ENCODE results near the gene APOA1.

Gene APOA1

DNA sequence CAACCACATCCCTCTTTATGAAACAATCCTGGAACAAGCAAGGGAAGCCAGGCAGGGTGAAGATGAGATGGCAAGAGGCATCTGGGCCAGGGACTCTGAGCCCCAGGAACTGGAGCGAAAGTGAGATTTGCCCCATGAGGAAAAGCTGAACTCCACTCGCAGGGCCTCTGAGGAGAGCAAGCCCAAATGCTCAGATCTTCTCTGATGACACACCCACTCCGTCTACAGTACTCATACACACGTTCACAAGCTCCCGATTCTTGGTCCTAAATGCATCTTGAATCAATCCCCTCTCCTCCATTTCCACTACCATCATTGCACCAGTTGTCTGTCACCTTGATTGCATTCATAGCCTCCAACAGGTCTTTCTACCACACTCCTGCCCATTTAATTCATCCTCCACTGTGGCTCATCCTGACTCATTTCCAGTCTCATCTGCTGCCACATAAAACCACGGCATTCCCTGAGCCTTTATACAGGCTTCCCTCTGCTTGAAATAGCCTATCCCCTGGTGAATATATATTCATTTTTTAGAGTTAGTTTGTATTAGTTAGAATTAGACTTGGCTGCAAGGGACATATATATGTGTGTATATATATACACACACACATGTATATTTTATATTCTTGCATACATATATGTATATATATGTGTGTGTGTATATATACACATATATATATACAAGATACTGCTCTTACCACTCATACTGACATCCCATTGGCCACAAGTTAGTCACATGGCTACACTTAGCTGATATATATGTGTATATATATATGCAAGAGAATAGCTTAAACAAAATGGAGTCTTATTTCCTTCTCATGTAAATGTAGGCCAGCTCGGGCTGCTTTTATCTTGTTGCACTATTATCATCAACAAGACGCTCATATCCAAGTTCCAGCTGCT is 44.3 kb downstream of the APOA1 start:
- no peak overlapping the region for H3K4me3 ChIP-seq (ENCODE audit: low read depth, low read length)
- no peak for DNase-seq

DNA sequence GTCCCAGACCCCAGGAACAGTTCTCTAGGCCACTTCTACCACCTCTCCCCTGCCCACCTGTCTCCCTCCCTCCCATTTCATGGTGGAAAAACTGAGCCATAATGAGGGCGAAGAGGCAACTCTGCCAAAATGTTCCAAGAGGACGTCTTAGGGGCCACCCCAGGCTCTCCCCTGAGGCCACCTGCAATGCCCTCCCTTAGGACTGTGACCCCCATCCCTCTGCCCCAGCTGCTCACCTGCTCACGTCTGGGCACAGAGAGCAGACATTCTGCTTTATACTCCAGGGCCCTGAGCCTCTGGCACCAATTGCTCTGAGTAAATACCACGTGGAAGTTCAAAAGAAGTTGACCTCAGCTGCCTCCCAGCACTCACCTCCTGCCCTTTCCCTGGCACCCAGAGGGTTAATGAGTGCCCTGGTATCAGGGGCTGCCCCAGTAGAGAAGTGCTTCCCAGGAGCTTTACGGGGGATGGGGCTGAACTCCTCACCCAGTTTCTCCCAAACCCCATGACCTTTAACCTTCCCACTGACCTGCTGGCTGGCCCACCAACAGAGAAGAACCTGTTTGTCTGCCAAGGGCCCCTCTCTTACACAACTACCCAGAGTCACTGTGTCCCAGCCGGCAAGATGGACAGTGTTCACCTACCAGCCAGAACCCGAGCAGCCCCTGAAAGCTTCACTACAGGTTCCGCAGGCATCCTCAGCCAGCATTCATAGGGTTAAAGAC is 45.1 kb downstream of the APOA1 start:
- Histone ChIP-seq H3K36me3 (no peaks in the 10 kb centered on the region), H3K4me1 (no peaks in the 10 kb centered on the region), H3K4me3 (ENCODE audit: low read depth, low read length) (no peak overlapping the region), H3K9me3 (no peaks in the 10 kb centered on the region), H3K27me3 (no peaks in the 10 kb centered on the region)
- DNase-seq = no peak
- no peak for TF ChIP-seq CTCF (IDR thresholded peaks at IDR 0.05; ENCODE audit: low read depth, low read length)

More for the DNA sequence above, 44.3 kb downstream of the APOA1 start:
- TF ChIP-seq CTCF (IDR thresholded peaks at IDR 0.05; ENCODE audit: low read depth, low read length) = no peak
- no peaks in the 10 kb centered on the region for H3K9me3 ChIP-seq
- no peaks in the 10 kb centered on the region for H3K36me3 ChIP-seq
- H3K27me3 ChIP-seq = no peaks in the 10 kb centered on the region
- peaks cover 3% of the 10 kb centered on the region; the same call in 1 of the 2 replicates for H3K4me1 ChIP-seq

GRCh38 chr11:116791813-116792143 is 45.6 kb downstream of the APOA1 start, which contains the start of gene APOA5:
Gene APOA5 (minus strand): TSS chr11:116791879. CDS start chr11:116791860, 19 bp downstream.
- H3K36me3 ChIP-seq = no peaks in the 10 kb centered on the region
- H3K4me3 ChIP-seq (ENCODE audit: low read depth, low read length) = no peak within 1 kb of the TSS
- no peaks in the 10 kb centered on the region for H3K4me1 ChIP-seq
- TF ChIP-seq CTCF (IDR thresholded peaks at IDR 0.05; ENCODE audit: low read depth, low read length) = no peak
- no peaks in the 10 kb centered on the region for H3K9me3 ChIP-seq
- H3K27me3 ChIP-seq = no peaks in the 10 kb centered on the region
- no peak for DNase-seq

DNA sequence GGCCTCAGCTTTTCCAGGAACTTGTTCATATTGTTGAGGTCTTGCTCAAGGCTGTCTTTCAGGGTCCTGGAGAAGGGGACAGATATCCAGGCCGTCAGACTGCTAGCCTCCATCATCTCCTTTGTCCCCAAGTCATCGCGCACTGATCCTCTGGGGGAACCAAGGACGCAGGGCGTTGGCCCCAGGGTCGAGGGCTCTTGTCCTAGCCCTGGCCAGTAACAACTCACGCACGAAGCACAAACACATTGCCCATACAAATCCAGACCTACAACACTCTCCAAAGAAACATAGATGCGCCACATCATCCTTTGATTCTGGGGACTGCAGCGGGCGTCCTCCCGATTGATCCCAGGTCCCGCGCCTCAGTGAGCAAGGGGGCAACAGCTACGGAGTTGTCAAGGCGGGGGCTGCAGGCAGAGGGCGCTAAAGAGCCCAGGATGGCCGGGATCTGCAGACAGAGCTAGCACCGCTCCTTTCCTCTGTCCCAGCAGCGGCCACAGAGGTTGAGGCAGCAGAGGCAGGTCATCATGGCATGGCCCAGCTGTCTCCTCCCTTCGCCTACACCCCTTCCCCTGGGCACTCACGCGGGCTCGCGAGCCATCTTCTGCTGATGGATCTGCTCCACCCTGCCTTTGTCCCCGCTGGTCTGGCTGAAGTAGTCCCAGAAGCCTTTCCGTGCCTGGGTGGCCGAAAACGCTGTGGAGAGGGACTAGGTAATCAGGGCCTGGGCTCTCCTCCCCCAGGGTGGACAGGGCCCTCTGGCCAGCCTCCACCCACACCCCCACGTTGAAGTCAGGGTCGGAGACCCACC is 46.2 kb downstream of the APOA1 start:
- H3K27me3 ChIP-seq = no peaks in the 10 kb centered on the region
- no peak overlapping the region for H3K4me3 ChIP-seq (ENCODE audit: low read depth, low read length)
- H3K36me3 ChIP-seq = peaks cover 2% of the 10 kb centered on the region; the same call in 1 of the 2 replicates
- peak; percentile 91 for TF ChIP-seq CTCF (IDR thresholded peaks at IDR 0.05; ENCODE audit: low read depth, low read length)
- peak; percentile 87 for DNase-seq
- H3K4me1 ChIP-seq = no peaks in the 10 kb centered on the region
- H3K9me3 ChIP-seq = no peaks in the 10 kb centered on the region

GRCh38 chr11:116790167-116791001 is 47.0 kb downstream of the APOA1 start:
- H3K9me3 ChIP-seq = no peaks in the 10 kb centered on the region
- no peaks in the 10 kb centered on the region for H3K27me3 ChIP-seq
- no peaks in the 10 kb centered on the region for H3K4me1 ChIP-seq
- TF ChIP-seq CTCF (IDR thresholded peaks at IDR 0.05; ENCODE audit: low read depth, low read length) = no peak
- peaks cover 10% of the 10 kb centered on the region for H3K36me3 ChIP-seq
- no peak for DNase-seq
- no peak overlapping the region for H3K4me3 ChIP-seq (ENCODE audit: low read depth, low read length)

Data from BE2C (cell line).